ENCODE results near the gene KIF26A. TPM values are rescaled to one million over a fixed set of nuclear protein-coding genes. Genes with fewer than 3 reads are reported as not detected.
A peak's percentile ranks its signal among the peaks of the same experiment; 100 is the strongest.

The KIF26A gene
- total RNA-seq, 1 donor from 2014 or later, result 15.0 TPM

- Mint-ChIP-seq H3K4me3 (peak overlapping the region; percentile 16), H3K4me1 (peaks cover 11% of the 10 kb centered on the region), H3K9me3 (no peaks in the 10 kb centered on the region), H3K27me3 (ENCODE audit: low read depth) (peaks cover 7% of the 10 kb centered on the region), H3K36me3 (ENCODE audit: low read depth) (no peaks in the 10 kb centered on the region), H3K27ac (ENCODE audit: unreplicated experiment) (no peak overlapping the region)
- no peak for DNase-seq (ENCODE audit: low read depth, low spot score)
- TF ChIP-seq, protein P1, sequence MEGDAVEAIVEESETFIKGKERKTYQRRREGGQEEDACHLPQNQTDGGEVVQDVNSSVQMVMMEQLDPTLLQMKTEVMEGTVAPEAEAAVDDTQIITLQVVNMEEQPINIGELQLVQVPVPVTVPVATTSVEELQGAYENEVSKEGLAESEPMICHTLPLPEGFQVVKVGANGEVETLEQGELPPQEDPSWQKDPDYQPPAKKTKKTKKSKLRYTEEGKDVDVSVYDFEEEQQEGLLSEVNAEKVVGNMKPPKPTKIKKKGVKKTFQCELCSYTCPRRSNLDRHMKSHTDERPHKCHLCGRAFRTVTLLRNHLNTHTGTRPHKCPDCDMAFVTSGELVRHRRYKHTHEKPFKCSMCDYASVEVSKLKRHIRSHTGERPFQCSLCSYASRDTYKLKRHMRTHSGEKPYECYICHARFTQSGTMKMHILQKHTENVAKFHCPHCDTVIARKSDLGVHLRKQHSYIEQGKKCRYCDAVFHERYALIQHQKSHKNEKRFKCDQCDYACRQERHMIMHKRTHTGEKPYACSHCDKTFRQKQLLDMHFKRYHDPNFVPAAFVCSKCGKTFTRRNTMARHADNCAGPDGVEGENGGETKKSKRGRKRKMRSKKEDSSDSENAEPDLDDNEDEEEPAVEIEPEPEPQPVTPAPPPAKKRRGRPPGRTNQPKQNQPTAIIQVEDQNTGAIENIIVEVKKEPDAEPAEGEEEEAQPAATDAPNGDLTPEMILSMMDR (conservative IDR thresholded peaks at IDR 0.05), result no peak
Measured at GRCh38 chr14:104169699-104170479, 31.5 kb downstream of the KIF26A start.

- H3K9me3 Mint-ChIP-seq, result no peaks in the 10 kb centered on the region
- H3K36me3 Mint-ChIP-seq (ENCODE audit: low read depth), result no peaks in the 10 kb centered on the region
- TF ChIP-seq, protein P1 (conservative IDR thresholded peaks at IDR 0.05), result no peak
- H3K27me3 Mint-ChIP-seq (ENCODE audit: low read depth), result peaks cover 7% of the 10 kb centered on the region
- H3K27ac Mint-ChIP-seq (ENCODE audit: unreplicated experiment), result no peak overlapping the region
- peaks cover 11% of the 10 kb centered on the region for H3K4me1 Mint-ChIP-seq
- DNase-seq (ENCODE audit: low read depth, low spot score), result no peak
- H3K4me3 Mint-ChIP-seq, result no peak overlapping the region
Measured at GRCh38 chr14:104171029-104171697, 32.8 kb downstream of the KIF26A start.

DNA sequence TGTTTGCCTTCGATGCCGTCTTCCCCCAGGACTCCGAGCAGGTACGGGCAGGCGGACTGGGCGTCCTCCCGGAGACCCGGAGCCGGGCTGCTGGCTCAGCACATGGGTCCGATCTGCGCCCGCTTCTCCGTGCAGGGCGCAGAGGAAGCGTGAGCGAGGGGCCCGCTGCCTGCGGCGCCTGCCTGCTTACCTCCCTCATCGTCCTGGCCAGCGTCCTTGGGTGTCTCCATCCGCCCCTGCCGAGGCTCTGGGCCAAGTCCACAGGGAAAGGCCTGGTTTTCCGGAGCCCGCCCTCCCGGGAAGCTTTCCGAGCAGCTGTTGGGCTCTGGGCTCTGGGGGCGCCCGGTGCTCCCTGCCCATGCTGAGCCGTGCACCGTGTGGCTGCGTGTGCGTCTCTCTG, 33.5 kb downstream of the KIF26A start:
- Mint-ChIP-seq H3K27me3 (ENCODE audit: low read depth) (peaks cover 7% of the 10 kb centered on the region), H3K4me3 (no peak overlapping the region), H3K36me3 (ENCODE audit: low read depth) (no peaks in the 10 kb centered on the region), H3K4me1 (peaks cover 11% of the 10 kb centered on the region), H3K9me3 (no peaks in the 10 kb centered on the region), H3K27ac (ENCODE audit: unreplicated experiment) (no peak overlapping the region)
- TF ChIP-seq, protein P1 (conservative IDR thresholded peaks at IDR 0.05), result no peak
- no peak for DNase-seq (ENCODE audit: low read depth, low spot score)

GRCh38 chr14:104172349-104172748, 34.0 kb downstream of the KIF26A start:
- no peak overlapping the region for H3K27ac Mint-ChIP-seq (ENCODE audit: unreplicated experiment)

GRCh38 chr14:104172880-104173279, 34.5 kb downstream of the KIF26A start:
- TF ChIP-seq, protein P1 (conservative IDR thresholded peaks at IDR 0.05), result no peak
- no peak for DNase-seq (ENCODE audit: low read depth, low spot score)
- no peaks in the 10 kb centered on the region for H3K36me3 Mint-ChIP-seq (ENCODE audit: low read depth)
- no peaks in the 10 kb centered on the region for H3K9me3 Mint-ChIP-seq
- H3K27ac Mint-ChIP-seq (ENCODE audit: unreplicated experiment), result no peak overlapping the region
- no peak overlapping the region for H3K4me3 Mint-ChIP-seq
- H3K4me1 Mint-ChIP-seq, result peaks cover 11% of the 10 kb centered on the region
- peaks cover 7% of the 10 kb centered on the region for H3K27me3 Mint-ChIP-seq (ENCODE audit: low read depth)

More at GRCh38 chr14:104172349-104172748, 34.0 kb downstream of the KIF26A start:
- no peak for DNase-seq (ENCODE audit: low read depth, low spot score)
- Mint-ChIP-seq H3K36me3 (ENCODE audit: low read depth) (no peaks in the 10 kb centered on the region), H3K27me3 (ENCODE audit: low read depth) (peaks cover 7% of the 10 kb centered on the region), H3K9me3 (no peaks in the 10 kb centered on the region), H3K4me3 (no peak overlapping the region), H3K4me1 (peaks cover 11% of the 10 kb centered on the region)
- TF ChIP-seq, protein P1 (conservative IDR thresholded peaks at IDR 0.05), result no peak
